Mesendoderm (in vitro differentiated cells): ENCODE measurements around the gene LMOD1.
A peak's percentile ranks its signal among the peaks of the same experiment; 100 is the strongest.

ENCODE experiments used
- DNase-seq: peaks from one replicate; pipeline ENCODE4 v3.0.0; 2013
- H2AK5ac ChIP-seq: 2 replicates; pipeline ENCODE4 v1.6.1; 2013; ENCODE audit warnings: low read length, inconsistent platforms
- H2BK120ac ChIP-seq: 2 replicates; pipeline ENCODE4 v1.6.1; 2013; ENCODE audit warnings: low read depth, mild to moderate bottlenecking, low read length, moderate library complexity, mixed read lengths
- H2BK15ac ChIP-seq: replicated peaks from 2 replicates; pipeline ENCODE4 v1.6.1; 2013; ENCODE audit warnings: low read depth, mild to moderate bottlenecking, moderate library complexity
- H2BK5ac ChIP-seq: 2 replicates; pipeline ENCODE4 v1.6.1; 2013; ENCODE audit warnings: low read length, inconsistent platforms
- H3K18ac ChIP-seq: 2 replicates; pipeline ENCODE4 v1.6.1; 2013; ENCODE audit warnings: mild to moderate bottlenecking, low read length, mixed read lengths
- H3K23ac ChIP-seq: one replicate; pipeline ENCODE4 v1.6.1; 2013; ENCODE audit warnings: low read length
- H3K27ac ChIP-seq: 2 replicates; pipeline ENCODE4 v1.5.1; 2013; ENCODE audit warnings: low read depth, mild to moderate bottlenecking, inconsistent platforms, low read length, moderate library complexity
- H3K27me3 ChIP-seq: 2 replicates; pipeline ENCODE4 v1.6.1; 2013; ENCODE audit warnings: low read length, control low read depth, mild to moderate bottlenecking, inconsistent platforms; ENCODE audit not compliant: insufficient read depth, poor library complexity
- H3K36me3 ChIP-seq: 2 replicates; pipeline ENCODE4 v1.6.1; 2013; ENCODE audit warnings: low read length, inconsistent platforms; ENCODE audit not compliant: control insufficient read depth, insufficient read depth
- H3K4ac ChIP-seq: one replicate; pipeline ENCODE4 v1.6.1; 2013; ENCODE audit warnings: low read depth, mild to moderate bottlenecking, low read length, moderate library complexity
- H3K4me1 ChIP-seq: 2 replicates; pipeline ENCODE4 v1.6.1; 2013; ENCODE audit warnings: low read depth, low read length, inconsistent platforms; ENCODE audit not compliant: control insufficient read depth
- H3K4me2 ChIP-seq: 2 replicates; pipeline ENCODE4 v1.6.1; 2013; ENCODE audit warnings: low read length
- H3K4me3 ChIP-seq: 2 replicates; pipeline ENCODE4 v1.5.1; 2013; ENCODE audit warnings: mild to moderate bottlenecking, low read length
- H3K56ac ChIP-seq: one replicate; pipeline ENCODE4 v1.6.1; 2013; ENCODE audit warnings: low read length
- H3K79me1 ChIP-seq: 2 replicates; pipeline ENCODE4 v1.6.1; 2013; ENCODE audit warnings: low read length, inconsistent platforms
- H3K79me2 ChIP-seq: 2 replicates; pipeline ENCODE4 v1.6.1; 2013; ENCODE audit warnings: mild to moderate bottlenecking, low read length; ENCODE audit not compliant: control insufficient read depth, insufficient read depth
- H3K9ac ChIP-seq: 2 replicates; pipeline ENCODE4 v1.6.1; 2013; ENCODE audit warnings: low read length, inconsistent platforms
- H4K5ac ChIP-seq: one replicate; pipeline ENCODE4 v1.6.1; 2013; ENCODE audit warnings: low read length
- H4K8ac ChIP-seq: one replicate; pipeline ENCODE4 v1.6.1; 2013; ENCODE audit warnings: low read depth, mild to moderate bottlenecking, control low read depth, low read length, moderate library complexity
- WGBS: extraction: QIAGEN DNeasy Blood & Tissue Kit; methylation state at CpG from one replicate; pipeline ENCODE4 v1.1.7; 2013; ENCODE audit warnings: low lambda C conversion rate, missing lambda C conversion rate; ENCODE audit not compliant: insufficient coverage; ENCODE audit errors: extremely low coverage; 5-methylcytosine and 5-hydroxymethylcytosine counted together

LMOD1 gene

GRCh38 chr1:201851949-201852348, 94.4 kb downstream of the LMOD1 start:
- no CpG with 5 or more reads among the region's 1 CpG for WGBS
- H2AK5ac ChIP-seq: no peak overlapping the region
- no peaks in the 10 kb centered on the region for H3K79me1 ChIP-seq
- H3K4ac ChIP-seq: no peak overlapping the region
- H3K23ac ChIP-seq: no peak overlapping the region
- H3K36me3 ChIP-seq: peaks cover 2% of the 10 kb centered on the region
- H2BK15ac ChIP-seq: no peak overlapping the region
- no peak overlapping the region for H4K8ac ChIP-seq
- H3K27ac ChIP-seq: no peak overlapping the region
- H3K27me3 ChIP-seq: no peaks in the 10 kb centered on the region
- no peaks in the 10 kb centered on the region for H3K4me1 ChIP-seq
- peaks cover 4% of the 10 kb centered on the region for H3K79me2 ChIP-seq
- no peak overlapping the region for H3K9ac ChIP-seq
- H3K56ac ChIP-seq: no peak overlapping the region
- no peak overlapping the region for H2BK120ac ChIP-seq
- no peak overlapping the region for H3K4me3 ChIP-seq
- no peak overlapping the region for H3K18ac ChIP-seq
- no peak overlapping the region for H4K5ac ChIP-seq
- no peak overlapping the region for H3K4me2 ChIP-seq
- no peak for DNase-seq
- no peak overlapping the region for H2BK5ac ChIP-seq

GRCh38 chr1:201850053-201850397, 96.3 kb downstream of the LMOD1 start:
- no peak overlapping the region for H3K23ac ChIP-seq
- WGBS: no CpG with 5 or more reads among the region's 1 CpG
- H3K79me2 ChIP-seq: peaks cover 21% of the 10 kb centered on the region
- H3K4ac ChIP-seq: no peak overlapping the region
- DNase-seq: peak; percentile 72
- peaks cover 4% of the 10 kb centered on the region for H3K79me1 ChIP-seq
- H3K56ac ChIP-seq: peak overlapping the region; percentile 27
- H3K36me3 ChIP-seq: peaks cover 2% of the 10 kb centered on the region
- H3K27me3 ChIP-seq: no peaks in the 10 kb centered on the region
- H3K27ac ChIP-seq: no peak overlapping the region
- H4K8ac ChIP-seq: no peak overlapping the region
- no peak overlapping the region for H3K4me2 ChIP-seq
- H2AK5ac ChIP-seq: no peak overlapping the region
- no peak overlapping the region for H2BK120ac ChIP-seq
- no peak overlapping the region for H3K9ac ChIP-seq
- no peak overlapping the region for H2BK15ac ChIP-seq
- no peak overlapping the region for H3K18ac ChIP-seq
- H4K5ac ChIP-seq: no peak overlapping the region
- H2BK5ac ChIP-seq: no peak overlapping the region
- H3K4me3 ChIP-seq: no peak overlapping the region
- H3K4me1 ChIP-seq: no peaks in the 10 kb centered on the region

- Histone ChIP-seq H4K8ac (no peak overlapping the region), H3K56ac (no peak overlapping the region), H3K4me3 (no peak overlapping the region), H2BK120ac (no peak overlapping the region), H2BK5ac (no peak overlapping the region), H3K23ac (no peak overlapping the region), H2BK15ac (no peak overlapping the region), H3K4ac (no peak overlapping the region), H3K4me1 (no peaks in the 10 kb centered on the region), H3K18ac (no peak overlapping the region), H4K5ac (no peak overlapping the region), H3K27ac (no peak overlapping the region), H3K4me2 (no peak overlapping the region), H3K79me1 (peaks cover 4% of the 10 kb centered on the region), H3K9ac (no peak overlapping the region), H3K36me3 (peaks cover 2% of the 10 kb centered on the region), H3K27me3 (no peaks in the 10 kb centered on the region), H3K79me2 (peaks cover 21% of the 10 kb centered on the region), H2AK5ac (no peak overlapping the region)
- DNase-seq: no peak
- no CpG with 5 or more reads among the region's 2 CpGs for WGBS
Observed at GRCh38 chr1:201849372-201850052, 96.8 kb downstream of the LMOD1 start.

GRCh38 chr1:201848230-201848629, 98.1 kb downstream of the LMOD1 start:
- no CpG with 5 or more reads among the region's 6 CpGs for WGBS
- Histone ChIP-seq H3K18ac (no peak overlapping the region), H3K4me3 (no peak overlapping the region), H3K4ac (no peak overlapping the region), H3K9ac (no peak overlapping the region), H2AK5ac (no peak overlapping the region), H2BK15ac (no peak overlapping the region), H4K5ac (no peak overlapping the region), H3K27ac (no peak overlapping the region), H3K27me3 (no peaks in the 10 kb centered on the region), H3K36me3 (peaks cover 2% of the 10 kb centered on the region), H4K8ac (no peak overlapping the region), H3K4me1 (no peaks in the 10 kb centered on the region), H3K79me2 (peaks cover 30% of the 10 kb centered on the region), H3K79me1 (peaks cover 4% of the 10 kb centered on the region), H2BK5ac (no peak overlapping the region), H2BK120ac (no peak overlapping the region), H3K56ac (no peak overlapping the region), H3K23ac (no peak overlapping the region), H3K4me2 (no peak overlapping the region)
- no peak for DNase-seq

GRCh38 chr1:201847150-201847549, 99.2 kb downstream of the LMOD1 start:
- Histone ChIP-seq H4K8ac (no peak overlapping the region), H3K79me1 (peaks cover 8% of the 10 kb centered on the region), H3K27me3 (no peaks in the 10 kb centered on the region), H3K4me2 (no peak overlapping the region), H3K4me3 (no peak overlapping the region), H3K18ac (no peak overlapping the region), H2BK15ac (no peak overlapping the region), H3K79me2 (peaks cover 41% of the 10 kb centered on the region), H3K4ac (no peak overlapping the region), H3K4me1 (peaks cover 10% of the 10 kb centered on the region), H2AK5ac (no peak overlapping the region), H3K27ac (no peak overlapping the region), H2BK5ac (no peak overlapping the region), H3K56ac (no peak overlapping the region), H3K23ac (no peak overlapping the region), H2BK120ac (no peak overlapping the region), H3K9ac (no peak overlapping the region), H3K36me3 (no peaks in the 10 kb centered on the region), H4K5ac (no peak overlapping the region)
- DNase-seq: no peak
- no CpG with 5 or more reads among the region's 1 CpG for WGBS
